Mucosa of descending colon (tissue), 3 donors: ENCODE data around the gene SNX13. TPM values are rescaled to one million over a fixed set of nuclear protein-coding genes. Genes with fewer than 3 reads are reported as not detected.

Experiments
- ATAC-seq: fragments of 200-7000 bp; cut with Tn5 transposase; one replicate; pipeline ENCODE4 v1.9.1; 2020; ENCODE audit warnings: mild to moderate bottlenecking, moderate library complexity
- DNase-seq, 3 donors: peaks; one replicate each; pipeline ENCODE4 v3.0.0-alpha.2; 2020
- H3K36me3 ChIP-seq: fragments of 200-600 bp; one replicate; pipeline ENCODE4 v1.8.0; 2021; ENCODE audit warnings: low read depth, mild to moderate bottlenecking
- H3K4me1 ChIP-seq: fragments of 200-600 bp; one replicate; pipeline ENCODE4 v1.8.0; 2021; ENCODE audit warnings: low read depth, mild to moderate bottlenecking
- H3K4me3 ChIP-seq: fragments of 200-600 bp; one replicate; pipeline ENCODE4 v1.8.0; 2021; ENCODE audit warnings: mild to moderate bottlenecking
- H3K9me3 ChIP-seq: fragments of 200-600 bp; one replicate; pipeline ENCODE4 v1.8.0; 2021; ENCODE audit warnings: mild to moderate bottlenecking
- intact Hi-C, 2 donors: fragments of 100-400 bp; cut with DNase I in 1 of 2; cut with micrococcal nuclease in 1 of 2; formaldehyde crosslinking; loops; one replicate each; pipeline versions ENCODE4 v1.11.0 to v1.11.1; 2022; cut with DNase I, micrococcal nuclease
- total RNA-seq, 3 donors: library from RNA; stranded (reverse); fragmentation: NEBNext Ultra II Directional in 2 of 3; extraction: Animal tissue kit (Norgen Biotek cat#: 25700) in 2 of 3; gene quantifications; one replicate each; pipeline versions ENCODE4 v1.2.1 to v1.2.4, GENCODE V29; 2021 to 2023
- TF ChIP-seq, protein P1 (sequence below): fragments of 200-600 bp; IDR thresholded peaks from one replicate; pipeline ENCODE4 v1.8.0; 2022; ENCODE audit warnings: antibody characterized with exemption, mild to moderate bottlenecking
- donor health status: DM: no; HTN: no; CAD: no; lungs with moderate emphysema.
- donor health status: DM: no; HTN: no; CAD: no.
- donor health status: DM: no; HTN: yes; CAD: no.

Gene SNX13
- total RNA-seq, 3 donors from 2014 or later = 72.2 to 89.4 (median 72.6) TPM

DNA sequence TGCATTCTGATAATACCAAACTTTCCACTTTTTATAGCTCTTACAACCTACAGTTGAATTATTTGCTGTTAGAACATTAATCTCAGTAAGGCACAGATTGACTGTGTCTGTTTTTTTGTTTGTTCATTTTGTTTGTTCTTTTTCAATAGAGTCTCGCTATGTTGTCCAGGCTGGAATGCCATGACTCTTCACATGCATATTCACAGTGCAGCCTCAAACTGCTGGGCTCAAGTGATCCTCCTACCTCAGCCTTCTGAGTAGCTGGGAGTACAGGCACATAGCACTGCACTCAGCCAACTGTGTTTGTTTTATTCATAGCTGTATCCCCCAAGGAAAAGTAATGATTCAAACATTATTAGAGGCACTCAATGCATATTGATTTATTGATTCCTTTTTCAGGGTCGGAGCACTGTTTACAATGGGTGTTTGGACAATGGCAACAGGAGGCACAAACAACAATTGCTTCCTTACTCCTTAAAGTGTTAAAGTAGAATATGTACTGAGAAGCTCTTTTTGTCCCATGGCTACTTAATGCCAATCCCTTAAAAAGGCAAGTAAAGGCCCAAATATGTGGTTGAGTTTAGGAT, 61.1 kb downstream of the SNX13 start:
- ATAC-seq = no peak
- Histone ChIP-seq H3K9me3 (no peaks in the 10 kb centered on the region), H3K4me1 (no peaks in the 10 kb centered on the region), H3K4me3 (no peak overlapping the region), H3K36me3 (no peaks in the 10 kb centered on the region)
- TF ChIP-seq, protein P1, sequence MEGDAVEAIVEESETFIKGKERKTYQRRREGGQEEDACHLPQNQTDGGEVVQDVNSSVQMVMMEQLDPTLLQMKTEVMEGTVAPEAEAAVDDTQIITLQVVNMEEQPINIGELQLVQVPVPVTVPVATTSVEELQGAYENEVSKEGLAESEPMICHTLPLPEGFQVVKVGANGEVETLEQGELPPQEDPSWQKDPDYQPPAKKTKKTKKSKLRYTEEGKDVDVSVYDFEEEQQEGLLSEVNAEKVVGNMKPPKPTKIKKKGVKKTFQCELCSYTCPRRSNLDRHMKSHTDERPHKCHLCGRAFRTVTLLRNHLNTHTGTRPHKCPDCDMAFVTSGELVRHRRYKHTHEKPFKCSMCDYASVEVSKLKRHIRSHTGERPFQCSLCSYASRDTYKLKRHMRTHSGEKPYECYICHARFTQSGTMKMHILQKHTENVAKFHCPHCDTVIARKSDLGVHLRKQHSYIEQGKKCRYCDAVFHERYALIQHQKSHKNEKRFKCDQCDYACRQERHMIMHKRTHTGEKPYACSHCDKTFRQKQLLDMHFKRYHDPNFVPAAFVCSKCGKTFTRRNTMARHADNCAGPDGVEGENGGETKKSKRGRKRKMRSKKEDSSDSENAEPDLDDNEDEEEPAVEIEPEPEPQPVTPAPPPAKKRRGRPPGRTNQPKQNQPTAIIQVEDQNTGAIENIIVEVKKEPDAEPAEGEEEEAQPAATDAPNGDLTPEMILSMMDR = no peak
- no peak for DNase-seq
- intact Hi-C loops = no loop called here

DNA sequence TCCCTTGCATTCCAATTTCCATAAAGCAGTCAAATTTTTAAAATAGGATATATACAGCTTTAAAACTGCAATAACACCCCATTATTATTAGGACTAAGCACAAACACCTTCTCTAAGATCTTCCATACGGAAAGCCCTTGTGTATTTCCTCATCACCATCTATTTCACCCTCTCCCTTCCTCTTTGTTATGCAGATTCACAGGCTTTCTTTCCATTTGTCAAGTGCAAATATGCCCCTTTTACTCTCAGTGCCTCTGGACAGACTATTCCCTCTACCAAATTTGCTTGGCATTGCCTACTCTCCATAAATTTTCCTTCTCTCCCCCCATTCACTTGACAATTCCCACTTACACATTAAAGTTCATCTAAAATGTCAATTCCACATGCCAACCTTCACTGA, 61.7 kb downstream of the SNX13 start:
- no peaks in the 10 kb centered on the region for H3K36me3 ChIP-seq
- intact Hi-C loops = no loop called here
- H3K4me3 ChIP-seq = no peak overlapping the region
- DNase-seq (no peak), ATAC-seq (no peak)
- no peaks in the 10 kb centered on the region for H3K9me3 ChIP-seq
- no peaks in the 10 kb centered on the region for H3K4me1 ChIP-seq
- TF ChIP-seq, protein P1 = no peak

GRCh38 chr7:17871815-17872533, 68.3 kb downstream of the SNX13 start:
- Histone ChIP-seq H3K36me3 (no peaks in the 10 kb centered on the region), H3K4me3 (no peak overlapping the region), H3K4me1 (no peaks in the 10 kb centered on the region), H3K9me3 (no peaks in the 10 kb centered on the region)
- intact Hi-C loops = no loop called here
- DNase-seq (no peak), ATAC-seq (no peak)
- TF ChIP-seq, protein P1 = no peak

DNA sequence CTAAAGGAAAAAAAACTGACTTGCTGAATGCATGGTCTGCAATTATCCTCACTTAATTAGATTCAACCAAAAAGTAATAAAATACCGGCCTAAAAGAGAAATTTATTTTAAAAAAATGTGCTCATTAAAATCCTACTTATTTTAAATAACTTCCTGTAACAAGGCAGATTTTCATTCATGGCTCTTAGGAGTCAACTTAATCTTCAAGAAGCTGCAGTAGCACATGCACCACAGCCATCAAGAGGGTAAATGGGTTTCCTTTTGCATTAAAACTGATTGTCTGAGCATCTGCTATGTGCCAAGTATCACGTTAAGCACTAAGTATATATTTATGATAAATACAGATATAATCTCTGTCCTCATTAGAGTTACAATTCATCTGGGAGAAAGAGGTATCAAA, 69.9 kb downstream of the SNX13 start:
- TF ChIP-seq, protein P1 = no peak
- H3K4me3 ChIP-seq = no peak overlapping the region
- intact Hi-C loops = no loop called here
- H3K9me3 ChIP-seq = no peaks in the 10 kb centered on the region
- no peaks in the 10 kb centered on the region for H3K36me3 ChIP-seq
- ATAC-seq (no peak), DNase-seq (no peak)
- H3K4me1 ChIP-seq = no peaks in the 10 kb centered on the region

DNA sequence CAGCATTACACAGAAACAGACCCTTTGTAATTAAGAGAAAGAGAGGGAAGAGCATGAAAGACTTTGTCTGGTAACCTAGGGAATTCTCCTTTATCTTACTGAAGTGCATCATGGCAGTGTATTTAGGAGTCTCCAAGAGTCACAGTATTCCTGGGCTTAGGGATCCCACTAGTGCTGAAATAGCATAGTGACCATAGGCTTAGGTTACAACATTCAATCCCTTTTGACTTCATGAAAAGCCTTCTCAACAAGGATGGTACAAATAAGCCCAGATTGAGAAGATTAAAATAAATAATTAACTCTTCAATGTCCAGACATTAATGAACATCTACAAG, 76.5 kb downstream of the SNX13 start:
- no peaks in the 10 kb centered on the region for H3K4me1 ChIP-seq
- no peaks in the 10 kb centered on the region for H3K36me3 ChIP-seq
- H3K4me3 ChIP-seq = no peak overlapping the region
- ATAC-seq (no peak), DNase-seq (no peak)
- H3K9me3 ChIP-seq = no peaks in the 10 kb centered on the region
- TF ChIP-seq, protein P1 = no peak
- intact Hi-C loops = no loop called here
